Fibroblast of upper back skin (primary cell): ENCODE measurements around the gene TM7SF2.
"Not testable (repeated sequence)": the region's sequence is repeated elsewhere in the genome, so short reads cannot be mapped to it uniquely, and the experiment has no call there.

ENCODE experiments used
- DNase-seq: peaks from one replicate; pipeline ENCODE4 v3.0.0-alpha.2; 2013

Gene TM7SF2

DNA sequence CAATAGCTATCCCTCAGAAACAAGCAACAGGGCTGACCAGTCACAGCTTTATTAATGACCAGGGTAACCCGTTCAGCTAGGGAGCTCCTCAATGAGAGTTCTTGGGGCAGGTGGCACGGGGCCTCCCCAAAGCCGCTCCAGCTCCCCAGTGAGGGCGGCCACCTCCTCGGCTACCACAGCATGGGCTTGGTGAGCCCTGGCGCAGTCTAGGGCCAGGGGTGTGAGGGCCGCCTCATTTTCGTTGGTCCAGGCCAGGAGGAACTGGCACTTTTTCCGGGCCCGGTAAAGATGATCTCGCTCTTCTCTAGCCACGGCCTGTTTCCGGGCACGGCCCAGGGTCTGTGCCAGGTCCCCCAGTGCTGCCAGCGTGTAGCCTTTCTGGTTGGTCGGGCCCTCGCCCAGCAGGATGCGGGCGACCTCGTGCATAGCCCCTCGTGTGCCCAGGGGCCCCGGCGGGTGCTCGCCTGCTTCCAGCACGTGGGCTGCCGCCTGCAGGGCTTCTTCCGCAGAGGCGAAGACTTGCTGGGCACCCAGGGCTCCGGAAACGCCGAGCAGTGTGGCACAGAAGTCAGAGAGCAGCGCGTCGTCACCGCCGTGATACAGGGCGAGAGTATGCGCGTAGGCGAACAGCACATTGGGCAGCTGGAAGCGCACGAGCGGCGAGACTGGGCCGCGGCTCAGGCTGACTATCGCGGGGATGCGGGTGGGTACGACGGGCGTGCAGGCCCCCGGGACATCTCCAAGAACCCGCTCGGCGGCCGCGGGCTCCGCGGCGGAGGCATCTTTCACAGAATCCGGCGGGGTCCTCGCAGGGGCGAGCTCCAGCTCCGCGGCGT lies 4.9 kb downstream of the TM7SF2 start:
- DNase-seq, result peak; percentile 14

DNA sequence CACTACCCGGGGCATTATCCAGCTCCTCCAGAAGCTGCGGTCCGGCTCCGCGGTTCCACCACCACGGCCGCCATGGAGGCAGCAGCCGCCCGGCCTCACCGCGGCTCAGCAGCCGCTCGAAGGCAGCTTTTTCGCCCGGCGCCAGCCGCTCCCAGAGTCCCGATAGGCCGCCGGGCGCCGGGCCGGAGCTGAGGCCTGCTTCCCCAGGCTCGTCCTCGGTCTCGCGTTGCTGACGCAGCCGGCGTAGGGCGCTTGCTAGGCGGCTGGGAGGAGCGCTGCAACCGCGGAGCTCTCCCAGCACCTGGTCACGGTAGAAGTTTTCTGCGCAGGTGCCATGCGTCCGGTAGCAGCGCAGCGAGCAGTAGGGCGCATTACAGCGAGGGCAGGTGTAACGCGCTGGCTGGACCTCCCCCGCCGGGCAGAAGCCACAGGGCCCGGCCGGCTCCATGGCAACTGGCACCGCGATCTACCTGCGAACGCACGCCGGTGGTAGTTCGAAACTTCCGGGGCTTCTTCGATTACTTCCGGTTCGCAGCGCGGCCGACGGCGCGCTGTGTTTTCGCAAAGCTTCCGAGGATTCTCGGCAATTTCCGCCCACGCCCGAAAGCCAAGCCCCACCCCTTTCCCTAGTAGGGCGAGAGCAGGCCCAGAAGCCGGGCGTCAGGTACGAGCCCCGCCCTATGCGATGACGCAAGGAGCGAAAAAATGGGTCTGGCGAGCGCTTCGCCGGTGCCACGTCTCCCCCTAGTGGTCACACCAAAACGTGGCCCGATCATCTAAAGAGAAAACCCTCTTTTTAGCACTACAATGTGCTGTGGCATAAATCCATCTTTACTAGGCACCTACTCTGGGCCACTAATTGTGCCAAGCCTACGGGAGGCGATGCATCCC lies 5.8 kb downstream of the TM7SF2 start, which contains the start of gene ZNHIT2:
TSS of gene ZNHIT2 (minus strand) at position 496 of the 891 bp plus-strand sequence. CDS start at position 448, 48 bp downstream.
- peak; percentile 98 for DNase-seq

DNA sequence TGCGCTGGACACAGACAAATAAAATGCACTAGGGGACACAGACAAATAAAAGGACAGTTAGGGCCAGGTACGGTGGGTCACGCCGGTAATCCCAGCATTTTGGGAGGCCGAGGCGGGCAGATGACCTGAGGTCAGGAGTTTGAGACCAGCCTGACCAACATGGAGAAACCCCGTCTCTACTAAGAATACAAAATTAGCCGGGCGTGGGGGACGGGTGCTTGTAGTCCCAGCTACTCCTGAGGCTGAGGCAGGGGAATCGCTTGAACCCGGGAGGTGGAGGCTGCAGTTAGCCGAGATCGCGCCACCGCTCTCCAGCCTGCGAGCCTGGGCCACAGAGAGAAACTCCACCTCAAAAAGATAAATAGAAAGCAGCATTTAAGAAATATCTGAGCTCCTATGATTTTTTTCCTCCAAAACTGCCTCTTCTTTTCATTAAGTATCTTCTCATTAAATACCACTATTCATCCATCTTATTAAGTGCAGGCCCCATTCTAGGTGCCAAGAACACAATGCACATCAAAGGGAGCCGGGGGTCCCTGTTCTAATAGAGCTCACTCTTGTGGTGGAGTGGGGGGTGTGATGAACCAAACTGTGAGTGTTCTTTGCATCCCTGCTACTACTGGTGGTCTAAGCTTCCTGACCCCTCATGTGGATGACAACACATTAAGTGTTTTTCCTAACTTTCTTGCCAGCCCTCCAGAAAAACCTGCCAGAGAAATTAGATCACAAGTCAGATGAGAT lies 6.6 kb downstream of the TM7SF2 start:
- DNase-seq, result no peak

DNA sequence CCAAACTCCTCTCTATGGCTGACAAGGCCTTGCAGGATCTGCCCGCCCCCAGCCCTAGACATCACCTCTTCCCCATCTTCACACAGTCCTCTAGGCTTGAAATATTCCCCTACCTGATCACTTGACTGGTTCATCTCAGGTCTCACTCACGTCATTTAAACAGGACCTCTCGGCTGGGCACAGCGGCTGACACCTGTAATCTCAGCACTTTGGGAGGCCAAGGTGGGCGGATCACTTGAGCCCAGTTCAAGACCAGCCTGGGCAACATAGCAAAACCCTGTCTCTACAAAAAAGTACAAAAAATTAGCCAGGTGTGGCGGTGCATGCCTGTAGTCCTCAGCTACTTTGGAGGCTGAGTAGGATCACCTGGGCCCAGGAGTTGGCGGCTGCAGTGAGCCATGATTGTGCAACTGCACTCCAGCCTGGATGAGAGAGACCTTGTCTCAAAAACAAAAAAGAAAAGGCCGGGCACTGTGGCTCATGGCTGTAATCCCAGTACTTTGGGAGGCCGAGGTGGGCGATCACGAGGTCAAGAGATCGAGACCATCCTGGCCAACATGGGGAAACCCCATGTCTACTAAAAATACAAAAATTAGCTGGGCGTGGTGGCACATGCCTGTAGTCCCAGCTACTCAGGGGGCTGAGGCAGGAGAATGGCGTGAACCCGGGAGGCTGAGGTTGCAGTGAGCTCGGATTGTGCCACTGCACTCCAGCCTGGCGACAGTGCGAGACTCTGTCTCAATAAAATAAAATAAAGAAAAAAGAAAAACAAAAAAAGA lies 7.4 kb downstream of the TM7SF2 start:
- DNase-seq, result not testable (repeated sequence)

DNA sequence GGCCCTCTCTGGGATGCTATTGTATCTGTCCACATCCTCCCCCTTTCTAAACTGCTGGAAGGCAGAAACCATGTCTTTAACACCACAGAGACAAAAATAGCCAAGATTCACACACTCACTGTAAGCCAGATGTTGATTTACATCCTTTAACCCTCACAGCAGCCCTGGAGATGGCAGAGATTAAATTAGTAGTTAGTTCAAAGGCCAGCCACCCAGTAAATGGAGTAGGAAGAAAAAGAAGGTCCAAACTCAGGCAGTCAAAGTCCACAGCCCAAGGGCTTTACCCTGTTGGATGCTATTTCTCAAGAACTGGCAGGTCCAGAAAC lies 8.0 kb downstream of the TM7SF2 start:
- DNase-seq, result no peak

DNA sequence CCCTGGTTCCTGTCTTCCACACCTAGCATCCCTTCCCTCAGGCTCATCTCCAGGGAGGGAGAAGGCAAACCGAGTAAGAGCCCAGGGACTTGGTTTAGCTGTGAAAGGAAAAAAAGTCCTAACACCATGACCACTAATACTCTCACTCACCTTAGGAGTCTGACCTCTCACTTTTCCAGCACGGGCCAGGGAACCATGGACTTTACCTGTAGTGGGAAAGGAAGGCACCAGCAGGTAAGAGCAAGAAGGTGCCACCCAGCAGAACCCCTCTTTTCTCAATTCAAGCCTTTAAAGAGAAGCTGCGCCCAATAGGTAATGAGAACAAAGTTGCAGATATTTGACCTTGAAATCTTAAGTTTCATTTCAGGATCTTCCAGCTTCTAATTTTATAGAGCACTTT lies 9.2 kb downstream of the TM7SF2 start:
- no peak for DNase-seq

DNA sequence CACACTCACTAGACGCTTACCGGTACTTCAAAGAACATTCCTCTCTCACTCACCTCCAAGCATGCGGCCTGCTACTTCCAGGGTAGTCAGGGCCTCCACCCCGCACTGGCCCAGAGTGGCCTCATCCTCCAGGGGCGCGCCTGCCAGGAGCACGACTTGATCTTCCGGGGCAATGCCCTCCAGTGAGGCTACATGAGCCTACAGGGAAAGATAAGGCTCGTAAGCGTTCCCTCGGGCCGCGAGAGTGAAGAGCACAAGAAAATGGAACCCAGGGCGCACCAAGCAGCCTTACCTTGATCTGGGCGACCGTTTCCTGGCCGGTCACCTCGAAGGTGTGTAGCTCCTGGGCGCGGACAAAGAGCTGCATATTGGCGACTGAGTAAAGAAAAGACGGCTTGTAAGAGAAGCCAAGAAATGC lies 9.8 kb downstream of the TM7SF2 start:
- no peak for DNase-seq

DNA sequence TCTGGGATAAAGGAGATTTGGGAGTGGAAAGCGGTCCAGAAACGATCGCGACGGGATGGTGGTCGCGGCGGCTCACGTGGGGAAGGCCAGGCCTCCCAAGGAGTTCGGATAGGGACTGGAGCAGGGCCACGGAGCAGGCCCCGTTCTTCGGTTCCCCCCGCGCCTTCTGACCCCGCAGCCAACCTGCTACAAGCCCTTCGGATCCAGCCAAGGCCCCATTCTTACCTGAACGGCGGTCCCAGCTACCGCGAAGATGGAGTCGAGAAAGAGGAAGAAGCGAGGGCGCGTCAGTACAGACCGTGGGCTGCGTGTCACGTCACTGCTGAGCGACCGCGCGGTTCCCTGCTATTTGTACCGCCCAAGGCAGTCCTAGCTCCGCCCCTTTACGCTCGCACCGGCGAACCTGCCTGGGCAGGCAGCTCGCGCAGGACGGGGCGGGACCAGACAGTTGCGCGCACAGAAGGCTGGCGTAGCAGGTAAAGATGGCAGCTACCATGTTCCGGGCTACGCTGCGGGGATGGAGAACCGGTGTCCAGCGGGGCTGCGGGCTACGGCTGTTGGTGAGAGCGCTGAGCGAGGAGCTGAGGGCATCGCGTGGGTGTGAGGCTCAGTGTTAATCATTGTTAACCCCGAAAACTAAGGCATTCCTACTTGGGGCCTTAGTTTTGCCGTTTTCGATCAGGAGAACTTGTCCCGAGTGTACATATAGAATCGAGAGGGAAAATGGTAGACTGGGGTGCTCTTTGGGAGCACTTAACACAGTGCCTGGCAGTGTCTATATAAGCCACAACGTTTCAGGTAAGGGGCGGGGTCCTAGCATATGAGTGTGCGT lies 10.4 kb downstream of the TM7SF2 start, which contains the start of the genes FAU and MRPL49:
TSS of gene FAU (minus strand) at position 270 of the 832 bp plus-strand sequence. CDS start 321 bp downstream, outside the sequence.
TSS of gene MRPL49 (plus strand) at position 457 of the 832 bp plus-strand sequence. CDS start at position 483, 26 bp downstream.
- peak; percentile 95 for DNase-seq

DNA sequence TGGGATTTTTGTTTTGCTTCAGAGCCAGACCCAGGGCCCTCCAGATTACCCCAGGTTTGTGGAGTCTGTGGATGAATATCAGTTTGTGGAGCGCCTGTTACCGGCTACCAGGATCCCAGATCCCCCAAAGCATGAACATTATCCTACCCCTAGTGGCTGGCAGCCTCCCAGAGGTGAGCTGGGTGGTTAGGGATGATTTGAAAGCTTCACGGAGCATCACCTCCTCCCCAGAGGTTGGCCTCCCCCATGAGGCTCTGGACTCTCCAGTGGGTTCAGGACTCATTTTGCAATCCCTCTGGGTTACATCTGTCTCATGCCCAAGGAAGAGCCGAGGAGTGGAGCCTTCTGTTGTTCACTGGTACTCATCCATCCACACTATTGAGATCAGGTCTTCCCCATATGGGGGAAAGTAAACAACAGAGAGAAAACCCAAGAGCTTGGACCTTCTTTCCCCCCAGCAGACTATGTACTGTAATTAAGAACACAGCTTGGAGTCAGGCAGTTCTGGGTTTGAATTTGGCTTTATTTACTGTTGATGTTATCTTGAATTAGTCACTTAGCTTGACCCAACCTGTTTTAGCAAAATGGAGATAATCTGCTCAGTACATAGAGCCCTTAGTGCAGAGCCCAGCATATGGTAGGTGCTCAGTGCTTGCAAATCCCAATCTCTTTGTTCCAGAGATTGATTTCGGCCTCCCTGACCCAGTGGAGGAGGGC lies 13.0 kb downstream of the TM7SF2 start:
- DNase-seq, result no peak

DNA sequence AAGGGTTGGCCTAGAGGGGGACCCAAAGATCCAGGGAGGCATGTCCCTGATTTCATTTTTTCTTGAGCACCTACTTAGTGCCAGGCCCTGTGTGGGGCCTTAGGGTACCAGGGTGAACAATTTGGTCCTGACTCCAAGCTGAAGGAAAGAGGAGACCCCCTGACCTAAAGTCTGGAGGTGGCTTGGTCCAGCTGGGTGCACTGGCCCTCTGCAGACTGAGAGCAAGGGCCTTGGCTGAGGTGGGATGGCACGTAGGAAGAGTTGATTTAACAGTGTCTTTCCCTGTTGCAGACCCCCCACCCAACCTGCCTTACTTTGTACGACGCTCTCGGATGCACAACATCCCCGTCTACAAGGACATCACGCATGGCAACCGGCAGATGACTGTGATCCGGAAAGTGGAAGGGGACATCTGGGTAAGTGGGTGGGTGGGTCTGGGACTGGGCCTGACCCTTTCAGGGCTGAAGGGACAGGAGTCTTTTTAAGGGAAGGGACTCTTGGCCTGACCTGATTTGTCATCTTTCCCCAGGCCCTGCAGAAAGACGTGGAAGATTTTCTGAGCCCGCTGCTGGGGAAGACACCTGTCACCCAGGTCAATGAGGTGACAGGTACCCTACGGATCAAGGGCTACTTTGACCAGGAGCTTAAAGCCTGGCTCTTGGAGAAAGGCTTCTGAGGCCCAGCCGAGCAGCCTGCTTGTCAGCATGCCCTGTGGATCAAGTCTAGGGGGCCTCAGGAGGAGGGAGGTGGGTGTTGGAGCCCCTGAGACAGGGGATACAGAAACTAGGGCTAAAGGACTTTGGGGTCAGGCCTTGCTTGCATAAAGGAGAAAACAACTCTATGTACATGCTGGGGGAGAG lies 13.8 kb downstream of the TM7SF2 start:
- no peak for DNase-seq

DNA sequence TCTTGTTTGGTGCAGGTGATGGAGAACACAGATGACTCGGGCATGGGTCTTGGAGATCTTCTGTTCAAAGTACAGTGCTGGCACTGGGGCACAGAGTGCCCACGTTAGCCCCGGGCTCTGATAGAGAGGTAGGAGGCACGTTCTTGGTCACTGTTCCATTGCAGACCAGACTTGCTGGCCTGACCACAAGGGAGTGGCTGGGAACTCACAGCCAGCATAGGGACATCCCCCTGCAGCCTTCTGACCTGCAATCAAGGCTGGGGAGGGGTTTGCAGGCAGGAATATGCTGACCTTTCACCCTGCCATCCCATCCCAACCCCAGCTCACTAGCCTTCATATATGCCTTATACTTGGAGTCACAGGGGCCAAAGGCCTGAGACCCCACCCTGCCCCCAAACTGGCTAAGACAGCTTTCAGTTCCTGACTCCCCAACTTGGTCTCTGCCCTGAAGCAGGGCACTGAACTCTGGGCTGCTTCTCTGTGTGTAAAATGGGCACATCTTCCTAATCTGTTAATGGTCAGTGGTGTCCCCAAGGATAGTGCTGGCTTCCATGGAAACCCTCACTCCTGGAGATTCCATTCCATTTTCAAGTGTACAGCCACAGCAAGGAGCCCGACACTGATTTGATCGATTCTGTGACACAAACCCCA lies 15.1 kb downstream of the TM7SF2 start:
- DNase-seq, result no peak

DNA sequence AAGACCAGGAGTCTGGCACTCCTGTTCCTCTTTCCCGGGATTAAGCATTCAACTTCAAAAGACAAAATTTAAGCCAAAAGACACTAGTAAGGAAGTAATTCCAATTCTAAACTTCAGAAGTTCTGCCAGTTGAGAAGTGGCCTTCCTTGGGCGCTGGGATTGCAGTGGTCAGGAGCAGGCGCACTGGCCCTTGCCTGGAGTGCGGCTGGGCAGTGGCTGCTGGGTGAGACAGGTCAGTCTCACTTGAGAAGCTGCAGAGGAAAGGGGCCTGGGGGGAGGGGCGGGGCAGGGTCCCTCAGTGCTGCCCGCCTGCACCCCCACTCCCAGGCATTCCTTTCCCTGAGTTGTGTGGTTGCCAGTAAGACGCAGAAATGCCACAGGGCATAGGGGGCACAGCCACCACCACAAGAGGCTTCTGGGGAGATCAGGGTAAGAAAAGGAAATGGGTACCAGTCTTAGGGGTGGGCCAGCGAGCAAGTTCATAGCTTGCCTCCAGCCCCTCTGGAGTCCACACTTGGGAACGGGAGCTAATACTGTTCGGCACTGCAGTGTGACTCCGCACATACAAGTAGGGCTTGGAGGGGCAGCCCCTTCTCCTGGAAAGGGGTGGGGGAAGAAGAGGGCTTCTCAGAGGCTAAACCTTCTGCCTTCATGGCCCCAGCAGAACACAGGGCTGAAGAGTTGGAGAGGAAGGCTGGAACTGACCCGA lies 16.0 kb downstream of the TM7SF2 start:
- DNase-seq, result no peak

DNA sequence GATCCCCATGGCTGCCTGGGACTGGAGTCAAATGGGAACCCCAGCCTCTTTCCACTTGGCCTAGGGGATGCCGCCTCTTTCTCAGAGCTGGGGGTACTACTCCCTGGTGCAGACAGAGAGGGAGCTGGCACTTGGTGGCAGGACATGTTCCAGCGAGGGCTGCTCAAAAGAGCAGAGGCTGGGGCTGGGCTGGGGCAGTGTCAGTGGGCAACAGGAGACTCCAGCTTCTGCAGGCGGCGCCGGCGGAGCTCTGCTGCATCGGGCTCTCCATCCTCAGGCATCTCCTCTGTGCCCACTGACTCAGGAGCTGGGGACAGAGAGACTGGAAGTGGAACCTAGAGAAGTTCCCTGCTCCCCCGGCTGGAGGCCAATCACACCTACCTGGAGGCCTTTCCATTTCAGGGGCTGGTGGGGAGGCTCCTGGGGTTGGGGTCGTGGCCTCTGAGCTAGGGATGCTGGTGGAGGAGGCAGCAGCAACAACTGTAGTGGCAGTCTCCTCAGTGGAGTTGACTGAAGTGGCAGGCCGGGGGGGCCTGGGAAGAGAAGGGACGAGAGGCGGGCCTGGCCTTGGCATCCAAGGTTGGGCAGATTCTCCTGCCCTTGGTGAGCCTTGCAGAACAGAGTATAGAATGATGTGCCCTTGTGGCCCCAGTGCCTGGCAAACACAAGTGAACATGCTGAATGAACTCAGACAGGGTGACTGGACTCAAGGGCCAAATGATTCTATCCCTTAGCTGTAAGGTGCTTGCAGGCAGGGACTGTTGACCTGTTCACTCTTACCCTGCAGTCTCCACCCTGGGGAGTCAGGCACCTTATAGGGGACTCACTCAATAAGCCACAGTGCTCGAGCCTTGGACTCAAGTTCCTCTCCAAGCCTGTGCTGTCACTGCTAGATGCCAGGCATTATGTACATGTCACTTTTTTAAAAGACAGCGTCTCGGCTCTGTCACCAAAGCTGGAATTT lies 16.8 kb downstream of the TM7SF2 start:
- DNase-seq, result no peak

DNA sequence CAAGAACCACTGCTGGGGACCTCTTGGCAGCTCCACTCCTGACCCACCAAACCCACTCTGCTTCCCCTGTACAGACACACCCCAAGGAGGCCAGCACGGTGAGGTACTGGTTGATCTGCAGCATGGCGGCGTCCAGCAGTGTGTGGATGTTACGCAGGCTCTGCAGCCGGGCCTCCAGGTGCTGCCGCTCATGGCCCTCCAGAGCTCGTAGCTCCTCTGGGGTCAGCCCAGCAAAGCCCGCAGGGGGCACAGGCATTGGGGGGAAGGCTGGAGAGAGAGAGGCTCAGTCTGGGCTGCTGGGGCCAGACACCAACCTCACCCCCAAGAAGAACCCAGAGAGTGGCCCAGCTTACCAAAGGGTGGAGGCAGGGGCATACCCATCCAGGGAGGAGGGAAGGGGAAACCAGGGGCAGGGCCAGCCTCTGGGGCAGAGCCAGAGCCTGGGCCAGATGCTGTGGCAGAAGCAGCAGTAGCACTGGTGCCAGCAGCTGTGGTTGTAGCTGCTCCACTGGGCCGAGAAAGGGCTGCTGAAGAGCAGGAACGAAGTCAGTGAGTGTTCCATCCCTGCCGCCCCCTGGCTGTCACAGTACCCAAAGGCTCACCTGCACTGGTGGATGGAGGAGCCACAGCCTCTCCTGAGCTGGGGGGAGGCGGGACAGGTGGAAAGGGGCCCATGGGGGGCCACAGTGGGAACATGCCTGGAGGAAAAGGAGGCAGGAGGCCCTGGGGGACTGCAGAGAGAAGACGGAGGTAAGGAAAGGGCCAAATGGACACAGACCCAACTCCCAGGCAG lies 18.2 kb downstream of the TM7SF2 start:
- DNase-seq, result no peak

DNA sequence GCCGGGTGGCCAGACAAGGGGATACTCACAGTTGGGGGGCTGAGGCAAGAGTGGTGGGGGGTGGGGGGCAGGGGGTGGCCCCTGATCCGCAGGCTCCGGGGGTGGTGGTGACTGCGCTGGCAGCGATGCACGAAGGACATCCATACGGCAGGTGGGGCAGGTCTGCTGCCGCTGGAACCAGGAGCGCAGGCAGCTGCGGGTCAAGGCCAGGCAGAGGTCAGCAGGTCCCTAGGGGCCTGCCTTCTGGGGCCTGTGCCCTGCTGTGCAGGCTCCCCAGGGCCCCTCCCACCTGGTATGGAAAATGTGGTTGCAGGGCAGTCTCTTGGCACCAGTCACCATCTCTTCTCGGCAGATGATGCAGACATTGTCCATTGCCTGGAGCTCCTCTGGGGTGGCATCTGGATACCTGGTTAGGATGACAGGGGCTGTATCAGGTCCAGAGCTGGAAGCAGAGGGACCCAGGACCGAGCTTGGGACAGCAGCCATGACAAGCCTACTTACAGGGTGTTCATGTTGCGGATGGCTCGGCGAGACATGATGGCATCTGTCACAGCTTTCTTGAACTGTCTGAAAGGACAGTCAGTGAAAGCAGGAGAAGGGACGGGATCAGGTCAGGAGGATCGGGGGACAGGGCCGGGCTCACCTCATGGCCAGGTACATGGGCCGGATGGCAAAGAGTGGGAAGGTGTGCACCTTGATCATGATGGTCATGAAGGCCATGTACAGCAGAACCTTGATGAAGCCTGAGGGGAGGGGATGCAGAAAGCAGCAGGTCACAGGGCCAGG lies 19.2 kb downstream of the TM7SF2 start:
- DNase-seq, result no peak
